Colonic mucosa (tissue), 4 donors: Measurements from ENCODE around the gene PDE8B. TPM values are rescaled to one million over a fixed set of nuclear protein-coding genes. Genes with fewer than 3 reads are reported as not detected.

ENCODE experiments used
- DNase-seq: peaks from one replicate; pipeline ENCODE4 v3.0.0-alpha.2; 2020
- H3K27ac ChIP-seq: fragments of 200-600 bp; one replicate; pipeline ENCODE4 v1.8.0; 2021
- H3K27me3 ChIP-seq: fragments of 200-600 bp; one replicate; pipeline ENCODE4 v1.8.0; 2021
- H3K36me3 ChIP-seq: fragments of 200-600 bp; one replicate; pipeline ENCODE4 v1.8.0; 2021
- H3K4me1 ChIP-seq: fragments of 200-600 bp; one replicate; pipeline ENCODE4 v1.8.0; 2021; ENCODE audit warnings: mild to moderate bottlenecking
- H3K4me3 ChIP-seq: fragments of 200-600 bp; one replicate; pipeline ENCODE4 v1.8.0; 2021
- H3K9ac ChIP-seq, 2 donors: one replicate each; pipeline ENCODE4 v1.7.0; 2013; ENCODE audit warnings: control low read depth in 2 of 2, low read depth in 2 of 2, low read length in 2 of 2
- H3K9me3 ChIP-seq: fragments of 200-600 bp; one replicate; pipeline ENCODE4 v1.8.0; 2021
- CTCF ChIP-seq: fragments of 200-600 bp; IDR thresholded peaks from one replicate; pipeline ENCODE4 v1.8.0; 2022; ENCODE audit warnings: antibody characterized with exemption, mild to moderate bottlenecking
- intact Hi-C: fragments of 100-400 bp; cut with DNase I; formaldehyde crosslinking; loops from one replicate; pipeline ENCODE4 v1.14.1; 2022
- total RNA-seq, 2 donors: library from RNA; stranded (reverse); fragmentation: NEBNext Ultra II Directional in 1 of 2; extraction: Animal tissue kit (Norgen Biotek cat#: 25700) in 1 of 2; gene quantifications; one replicate each; pipeline ENCODE4 v1.2.1, GENCODE V29; 2021
- donor health status: healthy.
- donor health status: DM: no; HTN: no; CAD: no.
- donor health status: DM: no; HTN: no; CAD: no.

Gene PDE8B
- total RNA-seq, 2 donors from 2014 or later = 0.86 to 1.8 TPM

DNA sequence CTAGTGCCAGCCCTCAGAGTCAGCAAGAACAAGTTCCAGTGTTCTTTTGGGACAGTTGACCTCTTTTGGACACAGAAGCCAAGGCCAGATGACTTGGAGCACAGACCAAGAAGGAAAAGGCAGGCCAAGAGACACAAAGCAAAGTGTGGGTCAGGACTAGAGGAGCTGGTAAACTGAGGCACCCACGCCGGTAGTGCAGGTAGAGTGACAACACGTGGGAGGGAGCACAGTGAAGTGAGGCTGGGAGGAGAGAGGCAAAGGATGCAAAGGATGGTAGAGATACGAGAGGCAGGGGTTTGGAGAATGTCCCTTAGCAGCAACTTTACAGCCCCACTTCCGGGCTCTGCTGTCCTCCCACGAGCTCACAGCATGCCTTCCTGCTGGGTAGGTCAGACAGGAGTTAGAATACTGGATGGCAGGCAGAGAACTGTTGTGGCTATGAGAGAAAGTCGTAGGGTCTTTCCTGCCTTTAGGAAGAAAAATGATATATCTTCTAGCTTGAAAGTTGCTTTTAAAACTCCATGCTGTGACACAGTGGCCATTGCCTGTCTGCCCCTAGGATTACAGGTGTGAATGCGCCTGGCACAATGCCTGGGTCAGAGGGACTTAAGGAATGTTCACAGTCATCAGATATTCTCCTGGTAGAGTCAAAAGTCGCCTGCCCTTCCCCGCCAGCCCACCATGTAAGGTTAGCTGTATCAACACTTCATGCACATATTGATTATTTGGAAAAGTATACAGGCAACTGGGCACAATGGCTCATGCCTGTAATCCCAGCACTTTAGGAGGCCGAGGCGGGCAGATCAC is 97.9 kb downstream of the PDE8B start:
- TF ChIP-seq CTCF = no peak
- intact Hi-C loops = no loop called here
- Histone ChIP-seq H3K36me3 (no peaks in the 10 kb centered on the region), H3K4me1 (no peaks in the 10 kb centered on the region), H3K27ac (no peak overlapping the region), H3K4me3 (no peak overlapping the region), H3K9ac (no peak overlapping the region), H3K27me3 (no peaks in the 10 kb centered on the region), H3K9me3 (no peaks in the 10 kb centered on the region)
- no peak for DNase-seq

DNA sequence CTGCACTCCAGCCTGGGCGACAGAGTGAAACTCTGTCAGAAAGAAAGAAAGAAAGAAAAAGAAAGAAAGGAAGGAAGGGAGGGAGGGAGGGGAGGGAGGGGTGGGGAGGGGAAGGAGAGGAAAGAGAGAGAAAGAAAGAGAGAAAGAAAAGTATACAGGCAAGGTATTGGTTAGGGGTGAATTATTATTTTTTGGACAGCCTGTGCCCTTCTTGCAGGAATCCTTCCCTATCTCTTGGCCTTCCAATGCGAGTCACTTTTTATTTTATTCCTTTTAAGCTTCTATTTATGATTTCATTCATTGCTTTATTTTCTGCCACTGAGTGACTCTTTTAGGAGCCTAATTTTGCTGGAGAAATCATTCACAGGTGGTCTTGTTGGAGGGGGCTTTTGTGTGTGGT is 98.7 kb downstream of the PDE8B start:
- intact Hi-C loops = no loop called here
- H3K9ac ChIP-seq = no peak overlapping the region

GRCh38 chr5:77310494-77311213 is 100.2 kb downstream of the PDE8B start:
- Histone ChIP-seq H3K4me3 (no peak overlapping the region), H3K9ac (no peak overlapping the region), H3K4me1 (no peaks in the 10 kb centered on the region), H3K27me3 (no peaks in the 10 kb centered on the region), H3K9me3 (no peaks in the 10 kb centered on the region), H3K36me3 (no peaks in the 10 kb centered on the region), H3K27ac (no peak overlapping the region)
- intact Hi-C loops = no loop called here
- no peak for DNase-seq
- no peak for TF ChIP-seq CTCF

More for the DNA sequence above, 98.7 kb downstream of the PDE8B start:
- Histone ChIP-seq H3K9me3 (no peaks in the 10 kb centered on the region), H3K4me1 (no peaks in the 10 kb centered on the region), H3K27ac (no peak overlapping the region), H3K27me3 (no peaks in the 10 kb centered on the region), H3K4me3 (no peak overlapping the region), H3K36me3 (no peaks in the 10 kb centered on the region)
- TF ChIP-seq CTCF = no peak
- DNase-seq = no peak

DNA sequence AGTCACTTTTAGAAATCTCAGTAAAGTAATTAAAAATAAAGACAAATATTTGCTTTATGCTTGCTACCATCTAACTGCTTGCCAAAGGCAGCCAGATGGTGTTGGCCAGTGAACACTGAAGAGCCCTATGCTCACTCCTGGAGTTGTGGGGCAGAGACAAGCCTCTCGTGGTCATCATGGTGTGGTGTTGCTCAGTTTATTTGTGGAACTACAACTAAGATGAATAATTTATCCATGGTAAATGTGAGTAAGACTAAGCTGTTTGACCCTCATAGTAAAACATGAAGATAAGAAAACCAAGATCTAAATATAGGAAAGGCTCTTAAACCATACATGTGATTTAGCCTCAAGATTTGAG is 100.7 kb downstream of the PDE8B start:
- no peaks in the 10 kb centered on the region for H3K9me3 ChIP-seq
- H3K27ac ChIP-seq = no peak overlapping the region
- no peak for DNase-seq
- no peak overlapping the region for H3K4me3 ChIP-seq
- no peak overlapping the region for H3K9ac ChIP-seq
- H3K4me1 ChIP-seq = no peaks in the 10 kb centered on the region
- no peak for TF ChIP-seq CTCF
- no peaks in the 10 kb centered on the region for H3K27me3 ChIP-seq
- no peaks in the 10 kb centered on the region for H3K36me3 ChIP-seq
- intact Hi-C loops = no loop called here

DNA sequence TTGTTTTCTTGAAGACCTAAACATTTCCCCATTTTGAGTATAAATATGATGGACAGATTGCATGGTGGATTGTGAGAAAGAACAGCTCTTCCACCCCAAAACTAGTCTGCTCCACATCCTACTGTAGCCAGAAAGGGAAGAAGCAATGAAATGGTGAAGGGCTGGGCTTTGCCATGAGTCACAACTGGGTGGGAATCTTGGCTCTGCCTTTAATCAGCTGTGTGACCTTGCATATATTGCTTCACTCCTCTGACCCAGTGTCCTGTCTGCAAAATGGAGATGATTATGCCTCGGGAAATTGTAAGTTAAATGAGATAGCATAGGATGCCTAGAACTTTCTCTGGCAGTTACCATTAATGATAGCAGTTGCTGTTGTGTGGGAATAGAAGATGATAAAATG is 101.9 kb downstream of the PDE8B start:
- Histone ChIP-seq H3K36me3 (no peaks in the 10 kb centered on the region), H3K27ac (no peak overlapping the region), H3K9ac (no peak overlapping the region), H3K27me3 (no peaks in the 10 kb centered on the region), H3K9me3 (no peaks in the 10 kb centered on the region), H3K4me1 (no peaks in the 10 kb centered on the region), H3K4me3 (no peak overlapping the region)
- intact Hi-C loops = no loop called here
- DNase-seq = no peak
- no peak for TF ChIP-seq CTCF
